Measurements from ENCODE around the gene KRT79. TPM values are rescaled to one million over a fixed set of nuclear protein-coding genes. Genes with fewer than 3 reads are reported as not detected.

Gene KRT79
- total and polyA plus RNA-seq, 9 of the 15 experiments (the other 6 are each of a cell fraction or from before 2014, with no cell fraction given): 0.03 to 2.3 (median 0.23) TPM; not detected in 2

- Histone ChIP-seq H3K4me3 (no peak overlapping the region), H3K4me1 (replicated peaks in 1 of 2; ENCODE audit: control insufficient read depth in 2 of 2, insufficient read depth in 2 of 2, low read length in 2 of 2) (no peaks in the 10 kb centered on the region; a peak in 3 of 5 replicates), H2AFZ (ENCODE audit: low read depth, low read length) (no peak overlapping the region), H4K20me1 (replicated peaks; ENCODE audit: control insufficient read depth, insufficient read depth, low read length) (no peaks in the 10 kb centered on the region; the same call in 1 of the 2 replicates), H3K27ac (ENCODE audit: extremely low read depth, low read depth, low read length) (no peak overlapping the region), H3K27me3 (ENCODE audit: control insufficient read depth in 2 of 2, insufficient read depth in 2 of 2, low read length in 2 of 2) (peaks cover 26 to 60% of the 10 kb centered on the region in 2 experiments), H3K79me2 (ENCODE audit: control insufficient read depth, insufficient read depth, low read length) (no peaks in the 10 kb centered on the region), H3K9me3 (replicated peaks; ENCODE audit: control insufficient read depth, insufficient read depth, low read depth, low read length) (no peaks in the 10 kb centered on the region), H3K9me1 (ENCODE audit: control insufficient read depth, insufficient read depth, low read length) (peaks cover 2% of the 10 kb centered on the region), H3K9ac (ENCODE audit: insufficient read depth in 1 of 2, low read depth in 2 of 2, low read length in 2 of 2) (no peak overlapping the region), H3K36me3 (ENCODE audit: control insufficient read depth, insufficient read depth, low read length) (no peaks in the 10 kb centered on the region), H3K4me2 (ENCODE audit: insufficient read depth, low read length) (no peak overlapping the region)
- in situ Hi-C loops (cut with MboI): no loop called here
- intact Hi-C loops (cut with micrococcal nuclease): no loop called here
- POLR2A ChIA-PET: interaction anchor here (0.5 to 0.7 kb wide), 2 partner anchors 8 to 58 kb away, joined by 3 read pairs; no protein-coding TSS in a partner anchor
- no peak for ATAC-seq
- no TSS peak for BruUV-seq (replicated peaks)
- no peak for DNase-seq (ENCODE audit: extremely low read depth in 1 of 4, low spot score in 3 of 4)
- WGBS (ENCODE audit: insufficient coverage, low coverage, missing lambda C conversion rate): 21% methylated on average over 5 of the region's 9 CpGs
- CTCF ChIA-PET (ENCODE audit: low intra/inter-chr PET ratio): interaction anchor here (0.6 kb wide), 1 partner anchor 1428 kb away, joined by 3 read pairs; no protein-coding TSS in a partner anchor
- FAIRE-seq: no peak
- TF ChIP-seq ZNF354B (CRISPR knock-in tag; IDR thresholded peaks at IDR 0.05): no peak
- TF ChIP-seq NELFE (IDR thresholded peaks at IDR 0.05; ENCODE audit: insufficient read depth, insufficient read length): no peak
- no peak for TF ChIP-seq ZNF282 (CRISPR knock-in tag; IDR thresholded peaks at IDR 0.05)
- no peak for TF ChIP-seq NR4A1 (CRISPR knock-in tag; IDR thresholded peaks at IDR 0.05)
- TF ChIP-seq NR4A1 (tag; IDR thresholded peaks at IDR 0.05): no peak
- no peak for TF ChIP-seq ZNF695 (CRISPR knock-in tag; IDR thresholded peaks at IDR 0.05)
- TF ChIP-seq PTTG1 (tag; IDR thresholded peaks at IDR 0.05; ENCODE audit: low read depth): no peak
- no peak for TF ChIP-seq PHB (CRISPR knock-in tag; IDR thresholded peaks at IDR 0.05)
- no peak for TF ChIP-seq MAX (CRISPR knock-in tag; IDR thresholded peaks at IDR 0.05)
- TF ChIP-seq ETV6 (IDR thresholded peaks at IDR 0.05; ENCODE audit: borderline replicate concordance in 1 of 2, low read depth in 2 of 2, low read length in 1 of 2): no peak
- TF ChIP-seq ETV6 (CRISPR knock-in tag; IDR thresholded peaks at IDR 0.05; ENCODE audit: borderline replicate concordance): no peak
- no peak for TF ChIP-seq MIER1 (IDR thresholded peaks at IDR 0.05; ENCODE audit: low read depth)
- no peak for TF ChIP-seq CBX2 (IDR thresholded peaks at IDR 0.05; ENCODE audit: insufficient read depth, low read length, poor library complexity, severe bottlenecking)
- TF ChIP-seq MED1 (CRISPR knock-in tag; IDR thresholded peaks at IDR 0.05; ENCODE audit: borderline replicate concordance): no peak
- TF ChIP-seq BMI1 (IDR thresholded peaks at IDR 0.05; ENCODE audit: low read length): no peak
- TF ChIP-seq CEBPB (tag; IDR thresholded peaks at IDR 0.05): no peak
- TF ChIP-seq ZBTB17 (CRISPR knock-in tag; IDR thresholded peaks at IDR 0.05): no peak
Observed at GRCh38 chr12:52815676-52816588, 18.2 kb downstream of the KRT79 start.

Measured in K562 (cell line).